ENCODE data around the gene SGPP1.
A peak's percentile ranks its signal among the peaks of the same experiment; 100 is the strongest.

The SGPP1 gene

DNA sequence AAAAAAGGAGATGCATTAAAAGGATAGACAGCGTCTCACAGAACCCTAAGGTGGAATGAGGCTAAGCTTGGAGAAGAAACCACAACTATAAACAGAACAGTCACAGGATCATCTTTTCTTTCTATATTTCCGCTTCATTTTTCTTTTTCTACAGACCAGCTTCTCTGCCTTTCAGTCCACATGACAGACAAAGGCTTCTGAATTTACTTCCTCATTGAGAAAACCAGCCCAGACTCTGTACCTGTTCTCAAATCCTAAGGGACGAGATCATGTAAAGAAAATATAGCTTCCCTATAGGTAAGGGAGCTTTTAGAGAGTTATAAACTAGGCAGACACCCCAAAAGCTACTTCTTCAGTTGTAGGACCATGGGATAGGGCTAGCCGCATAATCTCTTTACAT, 17.4 kb downstream of the SGPP1 start:
- H3K27ac ChIP-seq (replicated peaks): no peak overlapping the region

DNA sequence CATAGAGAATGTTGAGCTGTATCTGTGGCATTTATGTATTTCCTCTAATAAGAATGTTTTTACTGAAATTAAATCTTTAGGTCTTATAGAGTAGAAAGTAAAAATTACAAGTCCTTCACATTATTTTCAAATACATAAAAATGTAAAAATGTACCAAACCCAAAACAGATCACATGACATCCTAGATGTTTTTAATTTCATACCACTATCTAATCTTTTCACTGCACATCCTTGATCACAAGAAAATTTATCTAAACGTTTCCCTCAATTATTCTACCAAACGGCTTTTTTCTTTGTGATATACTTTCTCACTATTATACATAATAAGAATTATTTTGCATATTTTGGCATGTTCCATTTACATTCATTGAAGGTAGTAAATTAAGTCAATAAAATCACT, 18.3 kb downstream of the SGPP1 start:
- no peak overlapping the region for H3K4me3 ChIP-seq (replicated peaks; ENCODE audit: insufficient read depth, low read length)
- H3K27me3 ChIP-seq (ENCODE audit: insufficient read depth, poor library complexity, severe bottlenecking): no peaks in the 10 kb centered on the region
- no peak for DNase-seq (ENCODE audit: low read depth in 1 of 2, low spot score in 1 of 2)
- TF ChIP-seq, protein P1, sequence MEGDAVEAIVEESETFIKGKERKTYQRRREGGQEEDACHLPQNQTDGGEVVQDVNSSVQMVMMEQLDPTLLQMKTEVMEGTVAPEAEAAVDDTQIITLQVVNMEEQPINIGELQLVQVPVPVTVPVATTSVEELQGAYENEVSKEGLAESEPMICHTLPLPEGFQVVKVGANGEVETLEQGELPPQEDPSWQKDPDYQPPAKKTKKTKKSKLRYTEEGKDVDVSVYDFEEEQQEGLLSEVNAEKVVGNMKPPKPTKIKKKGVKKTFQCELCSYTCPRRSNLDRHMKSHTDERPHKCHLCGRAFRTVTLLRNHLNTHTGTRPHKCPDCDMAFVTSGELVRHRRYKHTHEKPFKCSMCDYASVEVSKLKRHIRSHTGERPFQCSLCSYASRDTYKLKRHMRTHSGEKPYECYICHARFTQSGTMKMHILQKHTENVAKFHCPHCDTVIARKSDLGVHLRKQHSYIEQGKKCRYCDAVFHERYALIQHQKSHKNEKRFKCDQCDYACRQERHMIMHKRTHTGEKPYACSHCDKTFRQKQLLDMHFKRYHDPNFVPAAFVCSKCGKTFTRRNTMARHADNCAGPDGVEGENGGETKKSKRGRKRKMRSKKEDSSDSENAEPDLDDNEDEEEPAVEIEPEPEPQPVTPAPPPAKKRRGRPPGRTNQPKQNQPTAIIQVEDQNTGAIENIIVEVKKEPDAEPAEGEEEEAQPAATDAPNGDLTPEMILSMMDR (IDR thresholded peaks at IDR 0.05; ENCODE audit: insufficient read depth, low read length): no peak
- TF ChIP-seq SPI1 (IDR thresholded peaks at IDR 0.05; ENCODE audit: borderline replicate concordance, low read depth) (no peak), GABPA (IDR thresholded peaks at IDR 0.05; ENCODE audit: low read depth) (no peak)
- TF ChIP-seq, protein P2, sequence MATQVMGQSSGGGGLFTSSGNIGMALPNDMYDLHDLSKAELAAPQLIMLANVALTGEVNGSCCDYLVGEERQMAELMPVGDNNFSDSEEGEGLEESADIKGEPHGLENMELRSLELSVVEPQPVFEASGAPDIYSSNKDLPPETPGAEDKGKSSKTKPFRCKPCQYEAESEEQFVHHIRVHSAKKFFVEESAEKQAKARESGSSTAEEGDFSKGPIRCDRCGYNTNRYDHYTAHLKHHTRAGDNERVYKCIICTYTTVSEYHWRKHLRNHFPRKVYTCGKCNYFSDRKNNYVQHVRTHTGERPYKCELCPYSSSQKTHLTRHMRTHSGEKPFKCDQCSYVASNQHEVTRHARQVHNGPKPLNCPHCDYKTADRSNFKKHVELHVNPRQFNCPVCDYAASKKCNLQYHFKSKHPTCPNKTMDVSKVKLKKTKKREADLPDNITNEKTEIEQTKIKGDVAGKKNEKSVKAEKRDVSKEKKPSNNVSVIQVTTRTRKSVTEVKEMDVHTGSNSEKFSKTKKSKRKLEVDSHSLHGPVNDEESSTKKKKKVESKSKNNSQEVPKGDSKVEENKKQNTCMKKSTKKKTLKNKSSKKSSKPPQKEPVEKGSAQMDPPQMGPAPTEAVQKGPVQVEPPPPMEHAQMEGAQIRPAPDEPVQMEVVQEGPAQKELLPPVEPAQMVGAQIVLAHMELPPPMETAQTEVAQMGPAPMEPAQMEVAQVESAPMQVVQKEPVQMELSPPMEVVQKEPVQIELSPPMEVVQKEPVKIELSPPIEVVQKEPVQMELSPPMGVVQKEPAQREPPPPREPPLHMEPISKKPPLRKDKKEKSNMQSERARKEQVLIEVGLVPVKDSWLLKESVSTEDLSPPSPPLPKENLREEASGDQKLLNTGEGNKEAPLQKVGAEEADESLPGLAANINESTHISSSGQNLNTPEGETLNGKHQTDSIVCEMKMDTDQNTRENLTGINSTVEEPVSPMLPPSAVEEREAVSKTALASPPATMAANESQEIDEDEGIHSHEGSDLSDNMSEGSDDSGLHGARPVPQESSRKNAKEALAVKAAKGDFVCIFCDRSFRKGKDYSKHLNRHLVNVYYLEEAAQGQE (IDR thresholded peaks at IDR 0.05; ENCODE audit: insufficient replicate concordance, low read depth): no peak
- no peak overlapping the region for H3K27ac ChIP-seq (replicated peaks)

More for the DNA sequence above, 17.4 kb downstream of the SGPP1 start:
- Histone ChIP-seq H3K27me3 (ENCODE audit: insufficient read depth, poor library complexity, severe bottlenecking) (no peaks in the 10 kb centered on the region), H3K4me3 (replicated peaks; ENCODE audit: insufficient read depth, low read length) (no peak overlapping the region)
- peak in 1 of 2 experiments; percentile 2 for DNase-seq (ENCODE audit: low read depth in 1 of 2, low spot score in 1 of 2)
- TF ChIP-seq, protein P2 (IDR thresholded peaks at IDR 0.05; ENCODE audit: insufficient replicate concordance, low read depth): no peak
- TF ChIP-seq, protein P1 (IDR thresholded peaks at IDR 0.05; ENCODE audit: insufficient read depth, low read length): no peak
- TF ChIP-seq SPI1 (IDR thresholded peaks at IDR 0.05; ENCODE audit: borderline replicate concordance, low read depth) (no peak), POLR2AphosphoS5 (IDR thresholded peaks at IDR 0.05; ENCODE audit: low read depth) (no peak)

DNA sequence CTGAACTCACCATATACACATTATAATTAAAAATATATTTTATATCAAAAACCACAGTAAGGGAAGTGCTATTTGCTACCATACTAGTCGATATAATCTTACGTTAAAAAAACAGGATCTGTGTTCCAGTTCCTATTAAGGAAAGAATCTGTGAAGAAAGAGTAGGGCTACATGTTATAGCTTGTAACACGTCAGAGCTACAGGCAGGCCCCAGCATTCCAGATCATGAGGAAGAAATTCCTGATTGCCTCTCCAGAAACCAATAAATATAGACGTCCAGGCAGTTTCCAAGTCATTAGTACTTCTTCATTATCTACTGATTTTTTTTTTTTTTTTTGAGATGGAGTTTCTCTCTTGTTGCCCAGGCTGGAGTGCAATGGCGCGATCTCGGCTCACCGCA, 20.6 kb downstream of the SGPP1 start:
- H3K27me3 ChIP-seq (ENCODE audit: insufficient read depth, poor library complexity, severe bottlenecking): no peaks in the 10 kb centered on the region
- H3K4me3 ChIP-seq (replicated peaks; ENCODE audit: insufficient read depth, low read length): no peak overlapping the region
- no peak for TF ChIP-seq POLR2AphosphoS5 (IDR thresholded peaks at IDR 0.05; ENCODE audit: low read depth)
- TF ChIP-seq, protein P1 (IDR thresholded peaks at IDR 0.05; ENCODE audit: insufficient read depth, low read length): no peak
- TF ChIP-seq GABPA (IDR thresholded peaks at IDR 0.05; ENCODE audit: low read depth): no peak
- TF ChIP-seq SPI1 (IDR thresholded peaks at IDR 0.05; ENCODE audit: borderline replicate concordance, low read depth): no peak
- TF ChIP-seq, protein P2 (IDR thresholded peaks at IDR 0.05; ENCODE audit: insufficient replicate concordance, low read depth): no peak
- DNase-seq (ENCODE audit: low read depth in 1 of 2, low spot score in 1 of 2): no peak
- no peak overlapping the region for H3K27ac ChIP-seq (replicated peaks)

Data from HL-60 (cell line).